GM23338 (cell line): ENCODE measurements around the gene FGD4.

Source experiments
- CREB1 ChIP-seq: fragments of 250-450 bp; sonication (Bioruptor Pico); IDR thresholded peaks from 2 replicates; pipeline ENCODE4 v1.5.0; 2020; ENCODE audit warnings: low read depth, mild to moderate bottlenecking, moderate library complexity
- EZH2 ChIP-seq: fragments of 200-600 bp; sonication (generic); IDR thresholded peaks from one replicate; pipeline ENCODE4 v1.8.0; 2017; ENCODE audit warnings: antibody characterized with exemption, mild to moderate bottlenecking, low read depth; ENCODE audit not compliant: unreplicated experiment
- EZH2phosphoT487 ChIP-seq: fragments of 200-600 bp; sonication (generic); IDR thresholded peaks from one replicate; pipeline ENCODE4 v1.8.1; 2018; ENCODE audit warnings: antibody characterized with exemption; ENCODE audit not compliant: unreplicated experiment
- JUNB ChIP-seq: IDR thresholded peaks from one replicate; pipeline ENCODE4 v1.6.1; 2016; ENCODE audit warnings: antibody characterized with exemption; ENCODE audit not compliant: unreplicated experiment
- NANOG ChIP-seq: IDR thresholded peaks from 2 replicates; pipeline ENCODE4 v1.6.1; 2016; ENCODE audit warnings: antibody characterized with exemption, borderline replicate concordance
- POLR2AphosphoS5 ChIP-seq: IDR thresholded peaks from 2 replicates; pipeline ENCODE4 v1.6.1; 2016; ENCODE audit warnings: antibody characterized with exemption, low read depth
- STAT1 ChIP-seq: IDR thresholded peaks from one replicate; pipeline ENCODE4 v1.6.1; 2016; ENCODE audit warnings: antibody characterized with exemption; ENCODE audit not compliant: unreplicated experiment
- ZNF114 ChIP-seq: fragments of 250-450 bp; sonication (Bioruptor Pico); IDR thresholded peaks from 2 replicates; pipeline ENCODE4 v1.5.0; 2020; ENCODE audit warnings: mild to moderate bottlenecking, moderate library complexity
- ZNF331 ChIP-seq: fragments of 250-450 bp; sonication (Bioruptor Pico); IDR thresholded peaks from 2 replicates; pipeline ENCODE4 v1.5.0; 2020; ENCODE audit warnings: low read depth, mild to moderate bottlenecking, moderate library complexity
- TF ChIP-seq, protein P1 (sequence below), 2 experiments: fragments of 200-600 bp in 1 of 2; sonication (generic) in 1 of 2; conservative IDR thresholded peaks; 2 replicates each; pipeline versions ENCODE4 v1.5.1 to v1.6.1; 2016 to 2017; ENCODE audit warnings: antibody characterized with exemption in 2 of 2, low read depth in 2 of 2, mild to moderate bottlenecking in 2 of 2, moderate library complexity in 1 of 2
- TF ChIP-seq, protein P2 (sequence below): IDR thresholded peaks from one replicate; pipeline ENCODE4 v1.6.1; 2018; ENCODE audit warnings: antibody characterized with exemption; ENCODE audit not compliant: unreplicated experiment
- TF ChIP-seq, protein P3 (sequence below): fragments of 250-450 bp; sonication (Bioruptor Pico); IDR thresholded peaks from 2 replicates; pipeline ENCODE4 v1.5.0; 2020; ENCODE audit warnings: mild to moderate bottlenecking, moderate library complexity
- TF ChIP-seq, protein P4 (sequence below): IDR thresholded peaks from 2 replicates; pipeline ENCODE4 v1.6.1; 2016; ENCODE audit warnings: antibody characterized with exemption

DNA sequence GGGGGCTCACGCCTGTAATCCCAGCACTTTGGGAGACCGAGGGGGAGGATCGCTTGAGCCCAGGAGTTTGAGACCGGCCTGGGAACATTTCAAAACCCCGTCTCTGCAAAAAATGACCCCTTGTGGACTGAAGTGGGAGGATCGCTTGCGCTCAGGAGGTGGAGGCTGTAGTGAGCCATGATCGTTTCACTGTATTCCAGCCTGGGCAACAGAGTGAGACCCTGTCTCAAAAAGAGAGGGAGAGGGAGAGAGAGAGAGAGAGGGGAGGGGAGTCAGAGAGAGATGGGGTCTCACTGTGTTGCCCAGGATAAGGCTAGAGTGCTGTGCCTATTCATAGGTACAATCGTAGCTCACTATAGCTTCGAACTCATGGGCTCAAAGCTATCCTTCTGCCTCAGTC is 2.8 kb downstream of the FGD4 start:
- TF ChIP-seq, protein P1, sequence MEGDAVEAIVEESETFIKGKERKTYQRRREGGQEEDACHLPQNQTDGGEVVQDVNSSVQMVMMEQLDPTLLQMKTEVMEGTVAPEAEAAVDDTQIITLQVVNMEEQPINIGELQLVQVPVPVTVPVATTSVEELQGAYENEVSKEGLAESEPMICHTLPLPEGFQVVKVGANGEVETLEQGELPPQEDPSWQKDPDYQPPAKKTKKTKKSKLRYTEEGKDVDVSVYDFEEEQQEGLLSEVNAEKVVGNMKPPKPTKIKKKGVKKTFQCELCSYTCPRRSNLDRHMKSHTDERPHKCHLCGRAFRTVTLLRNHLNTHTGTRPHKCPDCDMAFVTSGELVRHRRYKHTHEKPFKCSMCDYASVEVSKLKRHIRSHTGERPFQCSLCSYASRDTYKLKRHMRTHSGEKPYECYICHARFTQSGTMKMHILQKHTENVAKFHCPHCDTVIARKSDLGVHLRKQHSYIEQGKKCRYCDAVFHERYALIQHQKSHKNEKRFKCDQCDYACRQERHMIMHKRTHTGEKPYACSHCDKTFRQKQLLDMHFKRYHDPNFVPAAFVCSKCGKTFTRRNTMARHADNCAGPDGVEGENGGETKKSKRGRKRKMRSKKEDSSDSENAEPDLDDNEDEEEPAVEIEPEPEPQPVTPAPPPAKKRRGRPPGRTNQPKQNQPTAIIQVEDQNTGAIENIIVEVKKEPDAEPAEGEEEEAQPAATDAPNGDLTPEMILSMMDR (conservative IDR thresholded peaks at IDR 0.05; ENCODE audit: low read depth in 2 of 2) = peak; percentile 9 to 29; a peak in 2 of 4 replicates
- TF ChIP-seq, protein P2, sequence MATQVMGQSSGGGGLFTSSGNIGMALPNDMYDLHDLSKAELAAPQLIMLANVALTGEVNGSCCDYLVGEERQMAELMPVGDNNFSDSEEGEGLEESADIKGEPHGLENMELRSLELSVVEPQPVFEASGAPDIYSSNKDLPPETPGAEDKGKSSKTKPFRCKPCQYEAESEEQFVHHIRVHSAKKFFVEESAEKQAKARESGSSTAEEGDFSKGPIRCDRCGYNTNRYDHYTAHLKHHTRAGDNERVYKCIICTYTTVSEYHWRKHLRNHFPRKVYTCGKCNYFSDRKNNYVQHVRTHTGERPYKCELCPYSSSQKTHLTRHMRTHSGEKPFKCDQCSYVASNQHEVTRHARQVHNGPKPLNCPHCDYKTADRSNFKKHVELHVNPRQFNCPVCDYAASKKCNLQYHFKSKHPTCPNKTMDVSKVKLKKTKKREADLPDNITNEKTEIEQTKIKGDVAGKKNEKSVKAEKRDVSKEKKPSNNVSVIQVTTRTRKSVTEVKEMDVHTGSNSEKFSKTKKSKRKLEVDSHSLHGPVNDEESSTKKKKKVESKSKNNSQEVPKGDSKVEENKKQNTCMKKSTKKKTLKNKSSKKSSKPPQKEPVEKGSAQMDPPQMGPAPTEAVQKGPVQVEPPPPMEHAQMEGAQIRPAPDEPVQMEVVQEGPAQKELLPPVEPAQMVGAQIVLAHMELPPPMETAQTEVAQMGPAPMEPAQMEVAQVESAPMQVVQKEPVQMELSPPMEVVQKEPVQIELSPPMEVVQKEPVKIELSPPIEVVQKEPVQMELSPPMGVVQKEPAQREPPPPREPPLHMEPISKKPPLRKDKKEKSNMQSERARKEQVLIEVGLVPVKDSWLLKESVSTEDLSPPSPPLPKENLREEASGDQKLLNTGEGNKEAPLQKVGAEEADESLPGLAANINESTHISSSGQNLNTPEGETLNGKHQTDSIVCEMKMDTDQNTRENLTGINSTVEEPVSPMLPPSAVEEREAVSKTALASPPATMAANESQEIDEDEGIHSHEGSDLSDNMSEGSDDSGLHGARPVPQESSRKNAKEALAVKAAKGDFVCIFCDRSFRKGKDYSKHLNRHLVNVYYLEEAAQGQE = no peak
- TF ChIP-seq ZNF114 (CRISPR knock-in tag) (no peak), EZH2phosphoT487 (no peak), CREB1 (no peak), POLR2AphosphoS5 (no peak), JUNB (no peak), EZH2 (no peak), ZNF331 (CRISPR knock-in tag) (no peak), NANOG (no peak), STAT1 (no peak)
- TF ChIP-seq, protein P3, sequence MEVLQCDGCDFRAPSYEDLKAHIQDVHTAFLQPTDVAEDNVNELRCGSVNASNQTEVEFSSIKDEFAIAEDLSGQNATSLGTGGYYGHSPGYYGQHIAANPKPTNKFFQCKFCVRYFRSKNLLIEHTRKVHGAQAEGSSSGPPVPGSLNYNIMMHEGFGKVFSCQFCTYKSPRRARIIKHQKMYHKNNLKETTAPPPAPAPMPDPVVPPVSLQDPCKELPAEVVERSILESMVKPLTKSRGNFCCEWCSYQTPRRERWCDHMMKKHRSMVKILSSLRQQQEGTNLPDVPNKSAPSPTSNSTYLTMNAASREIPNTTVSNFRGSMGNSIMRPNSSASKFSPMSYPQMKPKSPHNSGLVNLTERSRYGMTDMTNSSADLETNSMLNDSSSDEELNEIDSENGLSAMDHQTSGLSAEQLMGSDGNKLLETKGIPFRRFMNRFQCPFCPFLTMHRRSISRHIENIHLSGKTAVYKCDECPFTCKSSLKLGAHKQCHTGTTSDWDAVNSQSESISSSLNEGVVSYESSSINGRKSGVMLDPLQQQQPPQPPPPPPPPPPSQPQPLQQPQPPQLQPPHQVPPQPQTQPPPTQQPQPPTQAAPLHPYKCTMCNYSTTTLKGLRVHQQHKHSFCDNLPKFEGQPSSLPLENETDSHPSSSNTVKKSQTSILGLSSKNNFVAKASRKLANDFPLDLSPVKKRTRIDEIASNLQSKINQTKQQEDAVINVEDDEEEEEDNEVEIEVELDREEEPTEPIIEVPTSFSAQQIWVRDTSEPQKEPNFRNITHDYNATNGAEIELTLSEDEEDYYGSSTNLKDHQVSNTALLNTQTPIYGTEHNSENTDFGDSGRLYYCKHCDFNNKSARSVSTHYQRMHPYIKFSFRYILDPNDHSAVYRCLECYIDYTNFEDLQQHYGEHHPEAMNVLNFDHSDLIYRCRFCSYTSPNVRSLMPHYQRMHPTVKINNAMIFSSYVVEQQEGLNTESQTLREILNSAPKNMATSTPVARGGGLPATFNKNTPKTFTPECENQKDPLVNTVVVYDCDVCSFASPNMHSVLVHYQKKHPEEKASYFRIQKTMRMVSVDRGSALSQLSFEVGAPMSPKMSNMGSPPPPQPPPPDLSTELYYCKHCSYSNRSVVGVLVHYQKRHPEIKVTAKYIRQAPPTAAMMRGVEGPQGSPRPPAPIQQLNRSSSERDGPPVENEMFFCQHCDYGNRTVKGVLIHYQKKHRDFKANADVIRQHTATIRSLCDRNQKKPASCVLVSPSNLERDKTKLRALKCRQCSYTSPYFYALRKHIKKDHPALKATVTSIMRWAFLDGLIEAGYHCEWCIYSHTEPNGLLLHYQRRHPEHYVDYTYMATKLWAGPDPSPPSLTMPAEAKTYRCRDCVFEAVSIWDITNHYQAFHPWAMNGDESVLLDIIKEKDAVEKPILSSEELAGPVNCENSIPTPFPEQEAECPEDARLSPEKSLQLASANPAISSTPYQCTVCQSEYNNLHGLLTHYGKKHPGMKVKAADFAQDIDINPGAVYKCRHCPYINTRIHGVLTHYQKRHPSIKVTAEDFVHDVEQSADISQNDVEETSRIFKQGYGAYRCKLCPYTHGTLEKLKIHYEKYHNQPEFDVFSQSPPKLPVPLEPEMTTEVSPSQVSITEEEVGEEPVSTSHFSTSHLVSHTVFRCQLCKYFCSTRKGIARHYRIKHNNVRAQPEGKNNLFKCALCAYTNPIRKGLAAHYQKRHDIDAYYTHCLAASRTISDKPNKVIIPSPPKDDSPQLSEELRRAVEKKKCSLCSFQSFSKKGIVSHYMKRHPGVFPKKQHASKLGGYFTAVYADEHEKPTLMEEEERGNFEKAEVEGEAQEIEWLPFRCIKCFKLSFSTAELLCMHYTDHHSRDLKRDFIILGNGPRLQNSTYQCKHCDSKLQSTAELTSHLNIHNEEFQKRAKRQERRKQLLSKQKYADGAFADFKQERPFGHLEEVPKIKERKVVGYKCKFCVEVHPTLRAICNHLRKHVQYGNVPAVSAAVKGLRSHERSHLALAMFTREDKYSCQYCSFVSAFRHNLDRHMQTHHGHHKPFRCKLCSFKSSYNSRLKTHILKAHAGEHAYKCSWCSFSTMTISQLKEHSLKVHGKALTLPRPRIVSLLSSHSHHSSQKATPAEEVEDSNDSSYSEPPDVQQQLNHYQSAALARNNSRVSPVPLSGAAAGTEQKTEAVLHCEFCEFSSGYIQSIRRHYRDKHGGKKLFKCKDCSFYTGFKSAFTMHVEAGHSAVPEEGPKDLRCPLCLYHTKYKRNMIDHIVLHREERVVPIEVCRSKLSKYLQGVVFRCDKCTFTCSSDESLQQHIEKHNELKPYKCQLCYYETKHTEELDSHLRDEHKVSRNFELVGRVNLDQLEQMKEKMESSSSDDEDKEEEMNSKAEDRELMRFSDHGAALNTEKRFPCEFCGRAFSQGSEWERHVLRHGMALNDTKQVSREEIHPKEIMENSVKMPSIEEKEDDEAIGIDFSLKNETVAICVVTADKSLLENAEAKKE (CRISPR knock-in tag) = no peak
- TF ChIP-seq, protein P4, sequence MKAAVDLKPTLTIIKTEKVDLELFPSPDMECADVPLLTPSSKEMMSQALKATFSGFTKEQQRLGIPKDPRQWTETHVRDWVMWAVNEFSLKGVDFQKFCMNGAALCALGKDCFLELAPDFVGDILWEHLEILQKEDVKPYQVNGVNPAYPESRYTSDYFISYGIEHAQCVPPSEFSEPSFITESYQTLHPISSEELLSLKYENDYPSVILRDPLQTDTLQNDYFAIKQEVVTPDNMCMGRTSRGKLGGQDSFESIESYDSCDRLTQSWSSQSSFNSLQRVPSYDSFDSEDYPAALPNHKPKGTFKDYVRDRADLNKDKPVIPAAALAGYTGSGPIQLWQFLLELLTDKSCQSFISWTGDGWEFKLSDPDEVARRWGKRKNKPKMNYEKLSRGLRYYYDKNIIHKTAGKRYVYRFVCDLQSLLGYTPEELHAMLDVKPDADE = no peak
